ENCODE measurements around the gene PHOX2A.
"Not testable (repeated sequence)": the region's sequence is repeated elsewhere in the genome, so short reads cannot be mapped to it uniquely, and the experiment has no call there.

The PHOX2A gene

DNA sequence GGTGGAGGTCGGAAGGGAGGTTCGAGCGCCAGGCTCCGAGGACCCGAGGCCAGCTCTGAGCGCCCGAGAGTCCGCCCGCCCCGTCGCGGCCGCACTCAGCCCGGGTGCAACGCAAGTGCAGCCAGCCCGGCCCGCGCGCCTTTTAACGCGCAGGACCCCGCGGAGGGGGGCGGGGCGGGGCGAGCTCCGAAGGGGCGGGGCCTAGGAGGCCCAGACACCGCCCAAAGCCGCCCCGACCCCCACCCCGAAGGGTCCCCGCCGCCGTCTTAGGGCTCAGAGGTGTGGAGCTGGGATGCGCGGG is at the start of gene PHOX2A:
TSS of gene PHOX2A (minus strand) at position 117 of the 301 bp plus-strand sequence. CDS start 172 bp downstream, outside the sequence.
- DNase-seq (ENCODE audit: low read depth), result no peak

GRCh38 chr11:72293391-72293790 is 49.4 kb upstream of the PHOX2A start:
- DNase-seq (ENCODE audit: low read depth), result no peak

- DNase-seq (ENCODE audit: low read depth), result no peak
Measured at GRCh38 chr11:72292106-72292785, 48.3 kb upstream of the PHOX2A start.

DNA sequence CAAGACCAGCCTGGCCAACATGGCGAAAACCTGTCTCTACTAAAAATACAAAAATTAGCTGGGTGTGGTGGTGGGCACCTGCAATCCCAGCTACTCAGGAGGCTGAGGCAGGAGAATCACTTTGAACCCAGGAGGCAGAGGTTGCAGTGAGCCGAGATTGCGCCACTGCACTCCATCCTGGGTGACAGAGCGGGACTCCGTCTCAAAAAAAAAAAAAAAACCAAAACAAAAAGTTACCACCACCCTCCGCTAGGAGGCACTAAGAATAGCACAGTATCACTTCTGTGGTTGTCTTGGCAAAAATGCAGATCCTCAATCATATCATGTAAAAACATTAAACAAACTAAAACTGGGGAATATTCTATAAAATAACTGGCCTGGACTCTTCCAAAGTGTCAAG is 46.8 kb upstream of the PHOX2A start:
- not testable (repeated sequence) for DNase-seq (ENCODE audit: low read depth)

DNA sequence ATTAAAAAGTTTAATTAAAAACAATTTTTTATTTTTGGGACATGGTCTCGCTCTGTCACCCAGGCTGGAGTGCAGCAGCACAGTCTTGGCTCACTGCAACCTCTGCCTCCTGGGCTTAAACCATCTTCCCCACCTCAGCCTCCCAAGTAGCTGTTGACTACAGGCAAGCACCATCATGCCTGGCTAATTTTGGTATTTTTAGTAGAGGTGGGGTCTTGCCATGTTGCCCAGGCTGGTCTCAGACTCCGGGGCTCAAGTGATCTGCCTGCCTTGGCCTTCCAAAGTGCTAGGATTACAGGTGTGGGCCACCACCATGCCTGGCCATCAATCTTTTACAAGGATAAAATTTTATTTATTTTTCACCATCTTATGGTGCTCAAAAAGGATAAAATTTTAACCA is 43.3 kb upstream of the PHOX2A start:
- no peak for DNase-seq (ENCODE audit: low read depth)

- no peak for DNase-seq (ENCODE audit: low read depth)
Measured at GRCh38 chr11:72283947-72284346, 40.0 kb upstream of the PHOX2A start.

GRCh38 chr11:72280726-72281315 is 36.8 kb upstream of the PHOX2A start:
- DNase-seq (ENCODE audit: low read depth), result no peak

GRCh38 chr11:72280037-72280436 is 36.1 kb upstream of the PHOX2A start:
- no peak for DNase-seq (ENCODE audit: low read depth)

GRCh38 chr11:72278905-72279304 is 34.9 kb upstream of the PHOX2A start:
- DNase-seq (ENCODE audit: low read depth), result no peak

- no peak for DNase-seq (ENCODE audit: low read depth)
Measured at GRCh38 chr11:72274435-72274834, 30.5 kb upstream of the PHOX2A start.

DNA sequence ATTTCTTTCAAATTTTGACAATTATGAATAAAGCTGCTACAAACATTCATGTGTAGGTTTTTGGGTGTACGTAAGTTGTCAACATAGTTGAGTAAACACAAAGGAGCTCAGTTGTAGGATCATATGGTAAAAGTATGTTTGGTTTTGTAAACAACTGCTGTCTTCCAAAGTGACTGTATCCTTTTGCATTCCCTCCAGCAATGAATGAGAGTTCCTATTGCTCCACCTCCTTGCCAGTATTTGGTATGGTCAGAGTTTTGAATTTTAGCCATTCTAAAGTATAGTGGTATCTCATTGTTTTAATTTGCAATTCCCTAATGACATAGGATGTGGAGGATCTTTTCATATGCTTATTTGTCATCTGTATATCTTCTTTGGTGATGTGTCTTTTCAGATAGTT is 28.0 kb upstream of the PHOX2A start:
- DNase-seq (ENCODE audit: low read depth), result no peak

- no peak for DNase-seq (ENCODE audit: low read depth)
Measured at GRCh38 chr11:72267956-72268617, 24.1 kb upstream of the PHOX2A start.

DNA sequence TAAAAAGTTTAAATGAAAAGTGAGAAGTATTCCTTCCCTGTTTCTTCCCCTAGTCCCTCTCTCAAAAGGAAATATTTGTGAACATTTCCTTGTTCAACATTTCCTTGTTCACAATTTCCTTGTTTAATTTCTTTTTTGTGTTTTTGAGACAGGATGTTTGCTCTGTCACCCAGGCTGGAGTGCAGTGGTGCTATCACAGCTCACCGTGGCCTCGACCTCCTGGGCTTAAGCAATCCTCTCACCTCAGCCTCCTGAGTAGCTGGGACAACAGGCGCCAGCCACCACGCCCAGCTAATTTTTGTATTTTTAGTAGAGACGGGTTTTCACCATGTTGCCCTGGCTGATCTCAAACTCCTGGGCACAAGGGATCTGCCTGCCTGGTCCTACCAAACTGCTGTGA is 23.0 kb upstream of the PHOX2A start:
- DNase-seq (ENCODE audit: low read depth), result not testable (repeated sequence)

DNA sequence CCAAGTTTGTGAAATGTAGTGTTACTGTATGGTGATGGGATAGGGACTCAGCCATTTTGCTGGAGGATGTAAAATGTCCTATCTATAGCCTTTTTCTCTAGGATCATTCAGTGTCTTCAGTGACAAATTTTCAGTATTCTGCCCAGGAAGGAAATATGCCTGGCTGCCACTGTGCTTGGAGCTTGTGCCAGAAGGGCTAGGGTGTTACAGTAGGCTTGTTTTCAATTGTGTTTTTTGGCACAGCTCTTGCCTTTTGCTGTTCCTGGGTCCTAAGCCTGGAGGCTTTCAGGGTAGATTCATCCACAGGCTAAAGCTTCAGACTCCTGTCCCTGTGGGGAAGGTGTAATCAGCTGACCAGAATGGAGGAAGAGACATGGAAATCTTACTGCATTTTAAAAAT is 22.0 kb upstream of the PHOX2A start:
- no peak for DNase-seq (ENCODE audit: low read depth)

GRCh38 chr11:72263361-72263760 is 19.4 kb upstream of the PHOX2A start:
- DNase-seq (ENCODE audit: low read depth), result no peak

DNA sequence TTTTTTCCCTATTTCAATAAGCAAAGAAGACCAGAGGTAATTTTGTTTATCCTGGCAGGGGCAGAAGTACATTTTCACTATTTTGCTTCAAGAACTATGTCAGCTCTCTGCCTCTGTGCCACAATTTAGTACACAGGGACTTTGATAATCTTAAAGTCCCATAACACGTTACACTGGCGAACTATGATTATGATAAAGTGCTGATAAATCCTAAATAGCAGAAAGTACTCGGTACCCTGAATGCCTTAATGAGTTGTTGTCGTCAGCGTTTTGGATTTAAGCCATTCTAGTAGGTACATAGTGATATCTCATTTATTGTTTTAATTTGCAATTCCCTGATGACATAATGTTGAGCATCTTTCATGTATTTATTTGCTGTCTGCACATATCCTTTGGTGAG is 16.6 kb upstream of the PHOX2A start:
- DNase-seq (ENCODE audit: low read depth), result no peak

DNA sequence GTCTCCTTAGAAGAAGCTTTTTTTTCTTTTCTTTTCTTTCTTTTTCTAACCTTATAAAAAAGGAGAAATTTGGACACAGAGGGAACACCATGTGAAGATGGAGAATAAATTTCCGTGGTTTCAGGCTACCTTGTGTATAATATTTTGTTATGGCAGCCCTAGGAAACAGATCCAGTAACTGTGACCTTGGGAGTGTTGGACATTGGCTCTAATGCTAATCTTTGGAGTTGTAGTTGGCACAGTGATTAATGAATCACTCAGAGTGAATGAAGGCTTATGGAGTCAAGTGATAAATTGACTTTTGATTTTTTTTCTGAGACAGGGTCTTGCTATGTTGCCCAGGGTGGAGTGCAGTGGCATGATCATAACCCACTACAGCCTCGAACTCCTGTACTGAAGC is 15.5 kb upstream of the PHOX2A start:
- no peak for DNase-seq (ENCODE audit: low read depth)

GRCh38 chr11:72257570-72257969 is 13.6 kb upstream of the PHOX2A start:
- DNase-seq (ENCODE audit: low read depth), result no peak

- no peak for DNase-seq (ENCODE audit: low read depth)
Measured at GRCh38 chr11:72254299-72254993, 10.5 kb upstream of the PHOX2A start.

- DNase-seq (ENCODE audit: low read depth), result no peak
Measured at GRCh38 chr11:72253392-72253791, 9.4 kb upstream of the PHOX2A start.

DNA sequence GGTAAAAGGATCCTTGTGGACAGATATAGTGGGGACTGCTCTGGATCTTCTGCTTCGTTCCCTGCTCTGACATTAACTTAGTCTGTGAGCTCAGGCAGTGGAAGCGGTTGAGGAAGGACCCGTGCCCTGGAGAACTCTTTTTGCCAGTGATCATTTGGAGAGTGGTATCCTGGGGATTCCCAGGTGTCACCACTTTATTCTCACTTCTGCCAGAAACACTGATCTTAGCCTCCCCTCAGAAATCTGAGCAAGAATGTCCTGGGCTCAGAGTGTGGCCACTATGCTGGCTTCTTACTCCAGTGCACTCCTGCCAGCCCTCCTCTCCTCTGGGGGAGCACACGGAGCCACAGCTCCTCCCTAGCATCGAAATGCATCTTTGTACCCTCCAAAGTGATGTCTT is 7.6 kb upstream of the PHOX2A start:
- DNase-seq (ENCODE audit: low read depth), result no peak

DNA sequence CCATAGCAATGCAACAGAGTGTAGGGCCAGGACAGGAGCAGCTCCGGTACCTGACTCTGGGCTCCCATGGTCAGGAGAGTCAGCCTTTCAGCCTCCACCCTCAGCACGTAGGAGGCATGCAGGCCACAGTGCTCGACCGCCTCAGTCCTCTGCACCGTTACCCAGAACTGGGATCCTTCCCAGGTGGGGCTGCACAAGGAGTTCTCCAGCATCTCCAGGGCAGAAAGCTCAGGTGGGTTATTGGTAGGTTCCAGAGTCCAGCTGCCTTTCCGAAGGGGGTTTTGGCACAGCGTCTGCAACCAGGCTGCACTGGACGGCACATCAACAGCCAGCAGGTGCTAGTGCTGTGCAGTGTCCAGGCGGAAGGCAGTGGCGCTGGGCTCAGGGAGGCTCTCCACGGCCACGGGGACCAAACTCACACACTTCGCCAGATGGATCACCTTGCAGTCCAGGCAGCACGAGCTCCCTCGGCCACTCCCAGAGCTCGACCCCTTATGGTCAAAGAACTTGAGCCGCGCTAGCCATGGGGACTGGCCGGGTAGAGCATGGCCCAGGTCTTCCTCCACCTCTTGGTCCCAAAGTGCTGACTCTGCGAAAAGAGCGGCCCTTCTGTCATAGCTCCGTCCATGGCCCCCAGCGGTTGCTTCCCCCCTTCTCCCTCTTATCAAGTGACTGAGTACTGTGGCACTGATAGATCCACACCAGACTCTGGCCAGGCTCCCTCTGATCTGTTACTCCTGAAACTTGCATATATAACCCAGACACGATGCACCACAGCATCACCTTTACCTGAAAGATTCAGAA is 6.9 kb upstream of the PHOX2A start:
- DNase-seq (ENCODE audit: low read depth), result no peak

All from stimulated activated CD8-positive, alpha-beta memory T cell treated with anti-CD3 and anti-CD28 coated beads, Interleukin-7, amount 100 ng/mL, for 24 hours (primary cell).